WTC11 (cell line): Measurements from ENCODE around the gene RYR2. TPM values are rescaled to one million over a fixed set of nuclear protein-coding genes. Genes with fewer than 3 reads are reported as not detected.

Source experiments
- ATAC-seq: fragments of 200-7000 bp; cut with Tn5 transposase; 2 replicates; pipeline ENCODE4 v1.10.0; 2021; ENCODE audit warnings: mild to moderate bottlenecking, moderate library complexity
- CTCF ChIA-PET: fragments of 300-600 bp; sonication (Branson Sonifier 250); formaldehyde crosslinking; loops from one replicate; lab custom pipeline; 2021; ENCODE audit warnings: antibody characterized with exemption; lab: Charles Lee
- POLR2A ChIA-PET: fragments of 350-600 bp; sonication (Branson Sonifier 250); formaldehyde crosslinking; loops from one replicate; lab custom pipeline; 2021; ENCODE audit warnings: antibody characterized with exemption; lab: Charles Lee
- DNase-seq: peaks from one replicate; pipeline ENCODE4 v3.0.0; 2021; ENCODE audit warnings: low spot score
- H3K27ac Mint-ChIP-seq: 2 replicates; pipeline ENCODE4 v1.8.0; 2021; ENCODE audit warnings: mixed read lengths
- H3K27me3 Mint-ChIP-seq: 2 replicates; pipeline ENCODE4 v1.8.0; 2021; ENCODE audit warnings: low read depth, mild to moderate bottlenecking, moderate library complexity, mixed read lengths
- H3K36me3 Mint-ChIP-seq: 2 replicates; pipeline ENCODE4 v1.8.0; 2021; ENCODE audit warnings: mixed read lengths
- H3K4me1 Mint-ChIP-seq: 2 replicates; pipeline ENCODE4 v1.8.0; 2022; ENCODE audit warnings: mixed read lengths
- H3K4me3 Mint-ChIP-seq: 2 replicates; pipeline ENCODE4 v1.8.0; 2021; ENCODE audit warnings: mild to moderate bottlenecking, moderate library complexity, mixed read lengths
- H3K9me3 Mint-ChIP-seq: 2 replicates; pipeline ENCODE4 v1.8.0; 2021; ENCODE audit warnings: mixed read lengths
- CDX4 ChIP-seq: fragments of 250-450 bp; sonication (Bioruptor Pico); IDR thresholded peaks from 2 replicates; pipeline ENCODE4 v1.9.0; 2021; ENCODE audit warnings: moderate library complexity, mild to moderate bottlenecking, inconsistent platforms, borderline replicate concordance
- ESRRA ChIP-seq: sonication (generic); formaldehyde crosslinking; IDR thresholded peaks from 2 replicates; pipeline ENCODE4 v1.8.1; 2022; ENCODE audit warnings: mild to moderate bottlenecking, missing genetic modification reagents, borderline replicate concordance
- ETV6 ChIP-seq: sonication (generic); formaldehyde crosslinking; IDR thresholded peaks from 2 replicates; pipeline ENCODE4 v1.8.1; 2022; ENCODE audit warnings: mild to moderate bottlenecking, missing genetic modification reagents
- FOXP1 ChIP-seq: sonication (generic); formaldehyde crosslinking; IDR thresholded peaks from 2 replicates; pipeline ENCODE4 v1.8.0; 2022; ENCODE audit warnings: missing genetic modification reagents, mild to moderate bottlenecking, moderate library complexity, borderline replicate concordance
- JUN ChIP-seq: sonication (generic); formaldehyde crosslinking; IDR thresholded peaks from 2 replicates; pipeline ENCODE4 v1.8.0; 2023; ENCODE audit warnings: mild to moderate bottlenecking, missing genetic modification reagents
- PRRX2 ChIP-seq: fragments of 250-450 bp; sonication (Bioruptor Pico); IDR thresholded peaks from 2 replicates; pipeline ENCODE4 v1.8.0; 2021; ENCODE audit warnings: mild to moderate bottlenecking
- RELA ChIP-seq: sonication (generic); formaldehyde crosslinking; IDR thresholded peaks from 2 replicates; pipeline ENCODE4 v1.8.1; 2022; ENCODE audit warnings: missing genetic modification reagents, mild to moderate bottlenecking, borderline replicate concordance
- SMAD3 ChIP-seq: sonication (generic); formaldehyde crosslinking; IDR thresholded peaks from 2 replicates; pipeline ENCODE4 v1.8.0; 2022; ENCODE audit warnings: missing genetic modification reagents, mild to moderate bottlenecking, borderline replicate concordance
- TEAD1 ChIP-seq: sonication (generic); formaldehyde crosslinking; IDR thresholded peaks from 2 replicates; pipeline ENCODE4 v1.8.0; 2022; ENCODE audit warnings: mild to moderate bottlenecking, missing genetic modification reagents
- TEAD4 ChIP-seq: sonication (generic); formaldehyde crosslinking; IDR thresholded peaks from 2 replicates; pipeline ENCODE4 v1.8.0; 2022; ENCODE audit warnings: mild to moderate bottlenecking, missing genetic modification reagents
- TP53 ChIP-seq: sonication (generic); formaldehyde crosslinking; IDR thresholded peaks from 2 replicates; pipeline ENCODE4 v1.8.1; 2023; ENCODE audit warnings: mild to moderate bottlenecking, missing genetic modification reagents
- USF1 ChIP-seq: sonication (generic); formaldehyde crosslinking; IDR thresholded peaks from 2 replicates; pipeline ENCODE4 v1.8.0; 2022; ENCODE audit warnings: mild to moderate bottlenecking, missing genetic modification reagents
- ZNF121 ChIP-seq: sonication (generic); formaldehyde crosslinking; IDR thresholded peaks from 2 replicates; pipeline ENCODE4 v1.8.0; 2023; ENCODE audit warnings: missing genetic modification reagents
- ZNF396 ChIP-seq: fragments of 250-450 bp; sonication (Bioruptor Pico); IDR thresholded peaks from 2 replicates; pipeline ENCODE4 v1.8.0; 2021; ENCODE audit warnings: mild to moderate bottlenecking, moderate library complexity, borderline replicate concordance
- ZNF416 ChIP-seq: fragments of 250-450 bp; sonication (Bioruptor Pico); IDR thresholded peaks from 2 replicates; pipeline ENCODE4 v1.9.0; 2021; ENCODE audit warnings: mild to moderate bottlenecking, inconsistent platforms
- ZNF423 ChIP-seq: fragments of 250-450 bp; sonication (Bioruptor Pico); IDR thresholded peaks from 2 replicates; pipeline ENCODE4 v2.1.2; 2022; ENCODE audit warnings: mild to moderate bottlenecking, moderate library complexity
- ZNF532 ChIP-seq: fragments of 250-450 bp; sonication (Bioruptor Pico); IDR thresholded peaks from 2 replicates; pipeline ENCODE4 v1.9.0; 2021; ENCODE audit warnings: mild to moderate bottlenecking, borderline replicate concordance
- total RNA-seq: library from RNA; stranded (reverse); gene quantifications from 3 replicates; pipeline ENCODE4 v1.2.3, GENCODE V29; 2021
- TF ChIP-seq, protein P1 (sequence below): sonication (generic); formaldehyde crosslinking; IDR thresholded peaks from 2 replicates; pipeline ENCODE4 v1.8.0; 2022; ENCODE audit warnings: mild to moderate bottlenecking, missing genetic modification reagents
- TF ChIP-seq, protein P2 (sequence below): sonication (generic); formaldehyde crosslinking; IDR thresholded peaks from 2 replicates; pipeline ENCODE4 v1.8.1; 2023; ENCODE audit warnings: mild to moderate bottlenecking, moderate library complexity, missing genetic modification reagents
- TF ChIP-seq, protein P3 (sequence below): sonication (generic); formaldehyde crosslinking; IDR thresholded peaks from 2 replicates; pipeline ENCODE4 v1.8.0; 2023; ENCODE audit warnings: missing genetic modification reagents, mild to moderate bottlenecking, borderline replicate concordance
- TF ChIP-seq, protein P4 (sequence below): sonication (generic); formaldehyde crosslinking; IDR thresholded peaks from 2 replicates; pipeline ENCODE4 v1.8.1; 2023; ENCODE audit warnings: mild to moderate bottlenecking, missing genetic modification reagents, moderate library complexity

The RYR2 gene
- total RNA-seq, 1 experiment from 2014 or later, result 7.9 TPM

DNA sequence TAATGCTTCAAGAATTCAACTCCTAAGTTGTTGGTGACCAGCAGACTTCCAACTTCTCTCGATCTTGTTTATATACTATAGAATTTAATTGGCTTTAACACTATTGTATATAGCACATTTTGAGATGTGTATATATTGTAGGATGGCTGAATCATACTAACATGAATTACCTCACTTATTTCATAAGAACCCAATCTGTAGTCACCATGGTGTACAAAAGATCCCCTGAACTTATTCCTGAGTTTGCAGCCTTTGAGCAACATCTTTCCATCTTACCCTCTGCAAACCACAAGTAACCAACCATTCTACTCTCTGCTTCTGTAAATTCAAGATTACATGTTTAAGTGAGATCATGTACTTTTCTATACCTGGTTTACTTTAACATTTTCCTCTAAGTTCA lies 836.4 kb downstream of the RYR2 start:
- CTCF ChIA-PET, result interaction anchor here (1.2 kb wide), 1 partner anchor 14 kb away, joined by 4 read pairs; no protein-coding TSS in a partner anchor
- peaks cover 2% of the 10 kb centered on the region; the same call in 1 of the 2 replicates for H3K36me3 Mint-ChIP-seq
- no peak for DNase-seq
- POLR2A ChIA-PET, result no interaction called here
- H3K9me3 Mint-ChIP-seq, result peaks cover 6% of the 10 kb centered on the region
- no peaks in the 10 kb centered on the region for H3K27me3 Mint-ChIP-seq
- no peak overlapping the region for H3K4me3 Mint-ChIP-seq
- TF ChIP-seq ZNF396 (CRISPR knock-in tag) (no peak), CDX4 (CRISPR knock-in tag) (no peak), ZNF416 (CRISPR knock-in tag) (no peak), ZNF532 (CRISPR knock-in tag) (no peak), JUN (no peak), ETV6 (CRISPR knock-in tag) (no peak), USF1 (CRISPR knock-in tag) (no peak), TEAD4 (CRISPR knock-in tag) (no peak), SMAD3 (CRISPR knock-in tag) (no peak), FOXP1 (CRISPR knock-in tag) (no peak)
- TF ChIP-seq, protein P1, sequence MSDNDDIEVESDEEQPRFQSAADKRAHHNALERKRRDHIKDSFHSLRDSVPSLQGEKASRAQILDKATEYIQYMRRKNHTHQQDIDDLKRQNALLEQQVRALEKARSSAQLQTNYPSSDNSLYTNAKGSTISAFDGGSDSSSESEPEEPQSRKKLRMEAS, result no peak
- TF ChIP-seq, protein P2, sequence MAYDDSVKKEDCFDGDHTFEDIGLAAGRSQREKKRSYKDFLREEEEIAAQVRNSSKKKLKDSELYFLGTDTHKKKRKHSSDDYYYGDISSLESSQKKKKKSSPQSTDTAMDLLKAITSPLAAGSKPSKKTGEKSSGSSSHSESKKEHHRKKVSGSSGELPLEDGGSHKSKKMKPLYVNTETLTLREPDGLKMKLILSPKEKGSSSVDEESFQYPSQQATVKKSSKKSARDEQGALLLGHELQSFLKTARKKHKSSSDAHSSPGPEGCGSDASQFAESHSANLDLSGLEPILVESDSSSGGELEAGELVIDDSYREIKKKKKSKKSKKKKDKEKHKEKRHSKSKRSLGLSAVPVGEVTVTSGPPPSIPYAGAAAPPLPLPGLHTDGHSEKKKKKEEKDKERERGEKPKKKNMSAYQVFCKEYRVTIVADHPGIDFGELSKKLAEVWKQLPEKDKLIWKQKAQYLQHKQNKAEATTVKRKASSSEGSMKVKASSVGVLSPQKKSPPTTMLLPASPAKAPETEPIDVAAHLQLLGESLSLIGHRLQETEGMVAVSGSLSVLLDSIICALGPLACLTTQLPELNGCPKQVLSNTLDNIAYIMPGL, result no peak
- TF ChIP-seq, all 79 proteins: peak for 0
- Mint-ChIP-seq H3K4me1 (peaks cover 8% of the 10 kb centered on the region), H3K27ac (no peak overlapping the region)
- ATAC-seq, result no peak

DNA sequence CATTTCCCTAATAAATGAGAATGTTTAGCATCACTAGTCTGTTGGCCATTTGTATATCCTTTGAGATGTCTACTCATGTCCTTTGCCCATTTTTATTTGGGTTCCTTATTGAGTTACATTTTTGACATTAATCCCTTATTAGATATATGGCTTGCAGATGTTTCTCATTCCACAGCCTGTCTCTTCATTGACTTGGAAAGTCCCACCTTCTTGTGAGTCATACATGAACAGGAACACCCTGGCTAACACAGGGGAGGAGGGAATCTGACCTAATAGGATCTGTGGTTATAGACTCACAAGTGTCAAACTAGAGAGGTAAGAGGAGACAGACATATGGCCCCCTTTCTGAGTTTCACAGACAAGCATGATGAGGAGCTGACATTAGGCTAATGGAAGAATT lies 837.2 kb downstream of the RYR2 start:
- no peak overlapping the region for H3K27ac Mint-ChIP-seq
- POLR2A ChIA-PET, result no interaction called here
- no peak overlapping the region for H3K4me3 Mint-ChIP-seq
- H3K36me3 Mint-ChIP-seq, result peaks cover 2% of the 10 kb centered on the region; the same call in 1 of the 2 replicates
- H3K9me3 Mint-ChIP-seq, result peaks cover 6% of the 10 kb centered on the region
- no peaks in the 10 kb centered on the region for H3K4me1 Mint-ChIP-seq
- CTCF ChIA-PET, result interaction anchor here (0.6 to 1.3 kb wide), 2 partner anchors 15 to 22 kb away, joined by 3 to 6 read pairs; no protein-coding TSS in a partner anchor
- ATAC-seq, result no peak
- no peaks in the 10 kb centered on the region for H3K27me3 Mint-ChIP-seq
- no peak for DNase-seq
- TF ChIP-seq ZNF121 (no peak), ESRRA (CRISPR knock-in tag) (no peak), JUN (no peak), TP53 (no peak), RELA (CRISPR knock-in tag) (no peak), USF1 (CRISPR knock-in tag) (no peak), TEAD1 (CRISPR knock-in tag) (no peak), SMAD3 (CRISPR knock-in tag) (no peak), ZNF423 (CRISPR knock-in tag) (no peak), PRRX2 (CRISPR knock-in tag) (no peak)
- TF ChIP-seq, protein P3, sequence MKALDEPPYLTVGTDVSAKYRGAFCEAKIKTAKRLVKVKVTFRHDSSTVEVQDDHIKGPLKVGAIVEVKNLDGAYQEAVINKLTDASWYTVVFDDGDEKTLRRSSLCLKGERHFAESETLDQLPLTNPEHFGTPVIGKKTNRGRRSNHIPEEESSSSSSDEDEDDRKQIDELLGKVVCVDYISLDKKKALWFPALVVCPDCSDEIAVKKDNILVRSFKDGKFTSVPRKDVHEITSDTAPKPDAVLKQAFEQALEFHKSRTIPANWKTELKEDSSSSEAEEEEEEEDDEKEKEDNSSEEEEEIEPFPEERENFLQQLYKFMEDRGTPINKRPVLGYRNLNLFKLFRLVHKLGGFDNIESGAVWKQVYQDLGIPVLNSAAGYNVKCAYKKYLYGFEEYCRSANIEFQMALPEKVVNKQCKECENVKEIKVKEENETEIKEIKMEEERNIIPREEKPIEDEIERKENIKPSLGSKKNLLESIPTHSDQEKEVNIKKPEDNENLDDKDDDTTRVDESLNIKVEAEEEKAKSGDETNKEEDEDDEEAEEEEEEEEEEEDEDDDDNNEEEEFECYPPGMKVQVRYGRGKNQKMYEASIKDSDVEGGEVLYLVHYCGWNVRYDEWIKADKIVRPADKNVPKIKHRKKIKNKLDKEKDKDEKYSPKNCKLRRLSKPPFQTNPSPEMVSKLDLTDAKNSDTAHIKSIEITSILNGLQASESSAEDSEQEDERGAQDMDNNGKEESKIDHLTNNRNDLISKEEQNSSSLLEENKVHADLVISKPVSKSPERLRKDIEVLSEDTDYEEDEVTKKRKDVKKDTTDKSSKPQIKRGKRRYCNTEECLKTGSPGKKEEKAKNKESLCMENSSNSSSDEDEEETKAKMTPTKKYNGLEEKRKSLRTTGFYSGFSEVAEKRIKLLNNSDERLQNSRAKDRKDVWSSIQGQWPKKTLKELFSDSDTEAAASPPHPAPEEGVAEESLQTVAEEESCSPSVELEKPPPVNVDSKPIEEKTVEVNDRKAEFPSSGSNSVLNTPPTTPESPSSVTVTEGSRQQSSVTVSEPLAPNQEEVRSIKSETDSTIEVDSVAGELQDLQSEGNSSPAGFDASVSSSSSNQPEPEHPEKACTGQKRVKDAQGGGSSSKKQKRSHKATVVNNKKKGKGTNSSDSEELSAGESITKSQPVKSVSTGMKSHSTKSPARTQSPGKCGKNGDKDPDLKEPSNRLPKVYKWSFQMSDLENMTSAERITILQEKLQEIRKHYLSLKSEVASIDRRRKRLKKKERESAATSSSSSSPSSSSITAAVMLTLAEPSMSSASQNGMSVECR, result no peak
- TF ChIP-seq, protein P4, sequence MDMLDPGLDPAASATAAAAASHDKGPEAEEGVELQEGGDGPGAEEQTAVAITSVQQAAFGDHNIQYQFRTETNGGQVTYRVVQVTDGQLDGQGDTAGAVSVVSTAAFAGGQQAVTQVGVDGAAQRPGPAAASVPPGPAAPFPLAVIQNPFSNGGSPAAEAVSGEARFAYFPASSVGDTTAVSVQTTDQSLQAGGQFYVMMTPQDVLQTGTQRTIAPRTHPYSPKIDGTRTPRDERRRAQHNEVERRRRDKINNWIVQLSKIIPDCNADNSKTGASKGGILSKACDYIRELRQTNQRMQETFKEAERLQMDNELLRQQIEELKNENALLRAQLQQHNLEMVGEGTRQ (CRISPR knock-in tag), result no peak
- TF ChIP-seq, protein P1, result no peak
